ENCODE data around the gene HTR3E.

The HTR3E gene

GRCh38 chr3:184134746-184135148 lies 37.9 kb downstream of the HTR3E start:
- H3K9me2 ChIP-seq (replicated peaks; ENCODE audit: insufficient read depth, low read length), result no peaks in the 10 kb centered on the region
- TF ChIP-seq EZH2phosphoT487 (conservative IDR thresholded peaks at IDR 0.05; ENCODE audit: low read length) (no peak), CTCF (IDR thresholded peaks at IDR 0.05; ENCODE audit: insufficient read depth, low read length, poor library complexity, severe bottlenecking) (no peak)
- H3K4me2 ChIP-seq (ENCODE audit: low read depth, low read length, poor library complexity, severe bottlenecking), result peak overlapping the region; percentile 91
- H2AFZ ChIP-seq (ENCODE audit: low read depth, low read length, severe bottlenecking), result peak overlapping the region; percentile 64
- peak overlapping the region; percentile 84 for H3K4me3 ChIP-seq (ENCODE audit: insufficient read depth, low read length, poor library complexity, severe bottlenecking)
- peak overlapping the region; percentile 70 for H3K27ac ChIP-seq (ENCODE audit: low read depth, low read length)
- peaks cover 17% of the 10 kb centered on the region; the same call in 1 of the 2 replicates for H3F3A ChIP-seq (ENCODE audit: insufficient read depth)
- H3K36me3 ChIP-seq (ENCODE audit: low read length), result no peaks in the 10 kb centered on the region
- peaks cover 40% of the 10 kb centered on the region for H3K79me2 ChIP-seq (ENCODE audit: insufficient read depth, low read length)
- H4K20me1 ChIP-seq (ENCODE audit: low read depth, low read length), result no peaks in the 10 kb centered on the region
- peak overlapping the region; percentile 83 for H3K9ac ChIP-seq (ENCODE audit: low read length)
- H3K9me3 ChIP-seq (ENCODE audit: insufficient read depth, low read length), result no peaks in the 10 kb centered on the region
- H3K27me3 ChIP-seq (ENCODE audit: low read length), result no peaks in the 10 kb centered on the region

DNA sequence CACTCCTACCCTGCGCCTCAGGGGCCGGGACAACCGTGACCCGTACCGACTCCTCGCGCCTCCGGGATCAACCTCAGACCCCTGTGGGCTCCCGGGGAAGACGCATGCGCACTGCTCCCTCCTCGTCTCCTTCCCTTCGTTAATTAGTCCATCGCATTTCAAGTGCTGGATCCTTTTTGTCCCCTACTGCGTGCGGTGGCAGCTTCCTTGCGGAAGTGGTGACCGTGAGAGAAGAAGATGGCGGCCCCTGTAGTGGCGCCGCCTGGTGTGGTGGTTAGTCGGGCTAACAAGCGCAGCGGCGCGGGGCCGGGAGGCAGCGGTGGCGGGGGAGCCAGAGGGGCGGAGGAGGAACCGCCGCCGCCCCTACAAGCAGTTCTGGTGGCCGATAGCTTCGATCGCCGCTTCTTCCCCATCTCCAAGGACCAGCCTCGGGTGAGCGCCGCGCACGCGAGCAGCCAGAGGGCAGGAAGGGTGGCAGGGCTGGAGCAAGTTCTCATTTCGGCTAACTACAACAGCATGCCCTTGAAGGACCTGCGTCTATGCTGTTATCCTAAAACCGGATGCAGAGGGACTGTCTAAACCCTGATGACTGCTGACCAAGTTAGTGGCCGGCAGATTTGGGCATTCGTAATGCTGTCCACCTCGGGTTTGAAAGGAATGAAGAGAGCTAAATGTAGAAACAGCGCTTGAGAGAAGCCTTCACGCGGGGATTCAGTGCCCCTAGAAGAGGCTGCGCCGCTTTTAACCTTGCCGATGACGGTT lies 38.5 kb downstream of the HTR3E start, which contains the start of gene EIF2B5:
Gene EIF2B5 (plus strand): TSS at position 210 of the 762 bp plus-strand sequence. CDS start 28 bp downstream, at position 238.
- Histone ChIP-seq H3K4me2 (ENCODE audit: low read depth, low read length, poor library complexity, severe bottlenecking) (peak within 1 kb of the TSS; percentile 91), H4K20me1 (ENCODE audit: low read depth, low read length) (no peaks in the 10 kb centered on the region), H3K9me2 (replicated peaks; ENCODE audit: insufficient read depth, low read length) (no peaks in the 10 kb centered on the region), H2AFZ (ENCODE audit: low read depth, low read length, severe bottlenecking) (peak within 1 kb of the TSS; percentile 64), H3K36me3 (ENCODE audit: low read length) (no peaks in the 10 kb centered on the region), H3K79me2 (ENCODE audit: insufficient read depth, low read length) (peaks cover 45% of the 10 kb centered on the region), H3K27ac (ENCODE audit: low read depth, low read length) (peak within 1 kb of the TSS; percentile 70), H3K9ac (ENCODE audit: low read length) (peak within 1 kb of the TSS; percentile 83), H3K9me3 (ENCODE audit: insufficient read depth, low read length) (no peaks in the 10 kb centered on the region), H3K4me3 (ENCODE audit: insufficient read depth, low read length, poor library complexity, severe bottlenecking) (peak within 1 kb of the TSS; percentile 84), H3K27me3 (ENCODE audit: low read length) (no peaks in the 10 kb centered on the region), H3F3A (ENCODE audit: insufficient read depth) (peaks cover 17% of the 10 kb centered on the region; the same call in 1 of the 2 replicates)
- TF ChIP-seq EZH2phosphoT487 (conservative IDR thresholded peaks at IDR 0.05; ENCODE audit: low read length) (no peak), CTCF (IDR thresholded peaks at IDR 0.05; ENCODE audit: insufficient read depth, low read length, poor library complexity, severe bottlenecking) (no peak)

- H3K79me2 ChIP-seq (ENCODE audit: insufficient read depth, low read length), result peaks cover 46% of the 10 kb centered on the region
- H3K9me3 ChIP-seq (ENCODE audit: insufficient read depth, low read length), result no peaks in the 10 kb centered on the region
- TF ChIP-seq CTCF (IDR thresholded peaks at IDR 0.05; ENCODE audit: insufficient read depth, low read length, poor library complexity, severe bottlenecking), result no peak
- no peak for TF ChIP-seq EZH2phosphoT487 (conservative IDR thresholded peaks at IDR 0.05; ENCODE audit: low read length)
- H3K4me3 ChIP-seq (ENCODE audit: insufficient read depth, low read length, poor library complexity, severe bottlenecking), result peak overlapping the region; percentile 84
- no peak overlapping the region for H2AFZ ChIP-seq (ENCODE audit: low read depth, low read length, severe bottlenecking)
- H3K27ac ChIP-seq (ENCODE audit: low read depth, low read length), result peak overlapping the region; percentile 70
- H4K20me1 ChIP-seq (ENCODE audit: low read depth, low read length), result no peaks in the 10 kb centered on the region
- peak overlapping the region; percentile 83 for H3K9ac ChIP-seq (ENCODE audit: low read length)
- H3K9me2 ChIP-seq (replicated peaks; ENCODE audit: insufficient read depth, low read length), result no peaks in the 10 kb centered on the region
- H3K4me2 ChIP-seq (ENCODE audit: low read depth, low read length, poor library complexity, severe bottlenecking), result peak overlapping the region; percentile 91
- peaks cover 2% of the 10 kb centered on the region; the same call in 1 of the 2 replicates for H3K36me3 ChIP-seq (ENCODE audit: low read length)
- peaks cover 17% of the 10 kb centered on the region; the same call in 1 of the 2 replicates for H3F3A ChIP-seq (ENCODE audit: insufficient read depth)
- no peaks in the 10 kb centered on the region for H3K27me3 ChIP-seq (ENCODE audit: low read length)
These were observed 39.0 kb downstream of the HTR3E start for GRCh38 chr3:184135911-184136260.
